HG03460 (cell line): ENCODE data around the gene P2RX7.
A peak's percentile ranks its signal among the peaks of the same experiment; 100 is the strongest.

Source experiments
- ATAC-seq: cut with Tn5 transposase; IDR thresholded peaks from one replicate; pipeline ENCODE4 v1.9.1; 2021; ENCODE audit not compliant: unreplicated experiment

Gene P2RX7

DNA sequence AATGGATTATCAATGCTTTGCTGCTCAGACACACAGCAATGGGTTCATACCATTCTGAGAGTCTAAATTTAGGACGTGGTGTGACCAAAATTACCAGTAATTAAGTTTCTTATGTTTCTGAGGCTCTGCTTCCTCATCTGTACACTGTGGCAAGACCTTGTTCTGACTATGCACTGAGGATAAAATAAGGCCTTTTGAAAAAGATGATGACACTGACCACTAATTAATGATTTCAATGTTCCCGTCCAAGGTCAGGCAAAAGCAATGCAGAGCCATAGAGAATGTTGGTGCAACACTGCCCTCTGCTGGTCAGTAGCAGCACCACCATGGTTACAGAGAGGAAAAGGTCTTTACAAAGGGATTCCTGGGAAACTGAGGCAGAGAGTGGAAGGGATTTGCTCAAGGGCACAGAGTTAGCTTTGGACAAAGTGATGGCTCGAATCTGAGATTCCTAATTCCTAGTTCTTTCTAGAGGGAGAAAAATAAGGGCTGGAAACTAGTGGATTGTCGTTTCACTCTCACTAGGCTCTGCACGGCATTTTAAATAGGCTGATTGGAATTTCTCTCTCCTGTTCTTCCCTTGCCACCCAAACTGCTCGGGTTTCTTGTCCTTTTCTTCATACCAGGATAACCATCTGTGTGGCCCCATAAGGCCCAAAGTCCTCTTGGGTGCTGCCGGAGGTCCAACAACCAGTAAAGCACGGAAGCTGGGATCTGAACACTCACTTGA, 22.3 kb upstream of the P2RX7 start:
- peak; percentile 86 for ATAC-seq

DNA sequence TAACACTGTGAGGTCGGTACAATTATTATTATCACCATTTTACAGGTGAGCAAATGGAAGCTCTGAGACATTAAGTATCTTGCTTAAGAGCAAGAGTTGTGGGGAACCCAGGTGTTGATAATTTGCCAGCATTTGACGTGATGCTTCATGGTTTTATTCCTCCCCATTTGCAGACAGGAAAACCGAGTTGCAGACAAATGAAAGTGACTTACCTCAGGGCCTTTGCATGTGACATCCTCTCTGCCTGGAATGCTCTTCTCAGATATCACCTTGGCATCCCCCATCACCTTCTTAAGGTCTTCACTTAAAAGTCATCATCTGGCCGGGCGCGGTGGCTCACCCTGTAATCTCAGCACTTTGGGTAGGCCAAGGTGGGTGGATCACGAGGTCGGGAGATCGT, 21.0 kb upstream of the P2RX7 start:
- ATAC-seq: no peak

DNA sequence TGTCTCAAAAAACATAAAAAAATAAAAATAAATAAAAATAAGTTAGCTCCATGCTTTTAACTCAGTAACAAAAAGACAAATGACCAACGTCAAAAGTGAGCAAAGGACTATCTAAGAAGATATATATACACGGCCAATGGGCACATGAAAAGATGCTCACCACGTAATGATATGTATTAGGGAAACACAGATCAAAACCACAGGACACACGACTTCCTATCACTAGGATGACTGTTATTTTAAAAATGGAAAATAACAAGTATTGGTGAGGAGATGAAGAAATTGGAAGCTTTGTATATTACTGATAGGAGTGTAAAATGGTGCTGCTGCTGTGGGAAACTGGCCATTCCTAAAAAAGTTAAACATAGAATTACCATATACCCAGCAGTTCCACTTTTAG, 20.2 kb upstream of the P2RX7 start:
- no peak for ATAC-seq

DNA sequence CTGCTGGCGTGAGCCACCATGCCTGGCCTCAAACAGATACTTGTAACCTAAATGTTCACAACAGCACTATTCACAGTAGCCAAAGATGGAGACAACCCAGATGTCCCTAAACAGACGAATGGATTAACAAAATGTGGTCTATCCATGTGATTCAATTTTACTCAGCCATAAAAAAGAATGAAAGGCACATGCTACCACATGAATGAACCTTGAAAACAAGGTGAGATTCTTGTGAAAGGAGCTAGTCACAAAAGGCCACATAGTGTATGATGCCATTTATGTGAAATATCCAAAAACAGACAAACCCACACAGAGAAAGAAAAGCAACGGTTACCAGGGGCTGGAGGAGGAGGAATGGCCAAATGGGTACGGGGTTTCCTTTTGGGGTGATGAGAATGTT, 19.6 kb upstream of the P2RX7 start:
- no peak for ATAC-seq

DNA sequence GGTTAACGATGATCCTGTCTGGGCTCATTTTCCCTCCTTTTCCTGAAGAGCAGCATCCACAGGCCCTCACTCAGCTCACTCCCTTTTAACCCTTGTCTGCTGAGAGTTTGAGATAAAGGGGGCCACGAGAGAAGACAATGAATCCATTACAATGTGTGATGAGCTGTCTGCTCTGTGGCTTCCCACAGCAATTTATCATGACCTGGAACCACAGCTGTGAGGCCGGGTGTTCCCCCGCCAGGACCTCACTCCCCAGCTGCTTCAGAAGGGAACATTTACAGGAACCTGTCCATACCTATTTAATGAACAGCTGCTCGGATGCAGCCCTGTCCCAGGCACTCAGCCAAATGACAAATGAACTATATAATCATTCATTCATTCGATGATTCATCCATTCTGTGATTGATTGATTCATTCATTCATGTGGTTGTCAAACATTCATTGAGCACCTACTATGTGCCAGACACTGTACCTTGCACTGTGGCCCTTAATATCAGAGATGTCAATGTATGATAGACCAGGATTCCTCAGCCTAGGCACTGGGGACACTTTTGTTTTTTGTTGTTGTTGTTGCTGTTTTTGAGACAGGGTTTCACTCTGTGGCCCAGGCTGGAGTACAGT, 18.5 kb upstream of the P2RX7 start:
- no peak for ATAC-seq

DNA sequence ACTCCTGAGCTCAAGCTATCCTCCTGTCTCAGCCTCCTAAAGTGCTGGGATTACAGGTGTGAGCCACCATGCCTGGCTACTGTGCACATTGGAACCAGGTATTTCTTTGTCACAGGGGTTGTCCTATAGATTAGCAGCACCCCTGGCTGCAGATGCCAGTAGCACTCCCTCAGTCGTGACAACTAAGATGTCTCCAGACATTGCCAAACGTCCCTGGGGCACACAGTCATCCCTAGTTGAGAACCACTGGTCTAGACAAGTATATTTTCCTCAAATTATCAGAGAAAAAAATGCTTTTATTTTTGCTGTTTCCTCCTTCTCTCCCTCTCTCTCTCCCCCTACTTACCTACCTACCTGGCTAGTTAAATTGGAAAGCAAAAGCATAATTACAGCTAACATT, 17.9 kb upstream of the P2RX7 start:
- no peak for ATAC-seq

DNA sequence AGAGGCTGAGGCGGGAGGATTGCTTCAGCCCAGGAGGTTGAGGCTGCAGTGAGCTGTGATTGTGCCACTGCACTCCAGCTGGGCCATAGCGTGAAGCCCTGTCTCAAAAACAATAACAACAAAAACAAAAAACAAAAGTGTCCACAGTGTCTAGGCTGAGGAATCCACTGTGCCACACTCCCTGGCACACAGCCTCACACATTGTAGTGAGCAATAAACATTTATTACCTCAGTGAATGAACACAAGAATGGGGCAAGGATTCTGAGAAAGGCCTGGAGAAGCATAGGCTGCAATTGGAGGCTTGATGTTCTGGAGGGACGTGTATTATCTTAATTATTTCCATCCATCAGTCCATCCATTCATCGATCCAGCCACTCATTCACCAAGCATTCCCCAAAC, 17.1 kb upstream of the P2RX7 start:
- no peak for ATAC-seq

DNA sequence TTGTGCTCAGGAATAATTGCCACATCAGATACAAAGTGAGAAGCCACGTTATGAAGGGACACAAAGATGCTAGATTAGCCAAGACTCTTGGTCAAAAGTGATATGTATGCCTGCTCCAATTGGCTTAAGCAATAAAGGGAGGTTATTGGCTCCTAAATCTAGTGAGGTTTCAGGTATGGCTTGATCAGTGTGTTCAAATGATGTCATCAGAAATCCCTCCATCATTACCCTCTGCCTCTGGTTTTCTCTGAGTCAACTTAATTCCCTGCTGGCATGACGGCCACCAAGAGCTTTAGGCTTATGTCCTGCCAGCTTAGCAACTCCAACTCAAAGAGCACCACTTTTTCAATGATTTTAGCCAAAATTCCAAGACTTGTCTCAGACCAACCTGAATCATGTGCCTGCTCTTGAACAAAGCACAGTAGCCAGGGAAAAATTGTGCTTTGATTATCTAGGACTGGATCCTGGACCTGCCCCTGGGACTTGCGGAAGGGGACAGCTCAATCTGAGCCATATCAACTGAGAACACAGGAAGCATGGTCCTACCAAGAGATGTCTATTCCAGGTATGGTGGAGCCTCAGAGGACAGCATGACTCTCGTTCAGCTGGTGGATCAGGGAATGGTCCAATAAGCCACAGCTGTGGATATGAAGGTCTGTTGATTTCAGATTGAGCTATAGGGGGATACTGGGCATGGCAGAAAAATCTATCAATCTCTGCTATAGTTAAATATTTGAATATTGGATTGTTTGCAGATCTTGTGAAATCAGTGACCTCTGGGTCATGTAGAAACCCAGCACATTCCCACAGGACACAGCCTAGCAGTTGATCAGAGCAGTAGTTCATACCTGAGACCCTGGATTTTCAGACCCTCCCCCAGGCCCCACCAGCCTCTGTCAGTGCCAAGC, 16.1 kb upstream of the P2RX7 start:
- no peak for ATAC-seq

DNA sequence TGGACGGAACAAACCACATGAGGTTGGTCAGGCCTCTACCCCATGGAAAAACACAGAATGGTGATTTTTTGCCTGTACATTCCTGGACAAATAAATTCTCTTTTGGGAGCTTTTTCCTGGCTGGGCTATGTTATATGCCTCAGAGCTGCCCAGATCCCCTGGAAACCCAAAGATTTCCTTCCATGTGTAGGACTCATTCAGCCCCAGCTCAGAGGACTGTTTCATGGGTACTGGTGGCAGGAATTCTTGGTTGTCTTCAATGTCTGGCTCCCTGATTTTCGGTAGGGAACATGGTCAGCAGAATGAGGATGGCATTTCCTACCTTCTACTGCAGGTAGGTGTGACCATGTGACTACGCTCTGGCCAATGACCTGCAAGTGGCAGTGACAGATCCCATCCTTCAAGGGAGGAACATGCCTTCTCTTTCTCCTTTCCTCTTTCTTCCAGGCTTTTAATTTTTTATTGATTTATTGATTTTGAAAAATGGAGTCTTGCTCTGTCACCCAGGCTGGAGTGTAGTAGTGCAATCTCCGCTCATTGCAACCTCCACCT, 15.4 kb upstream of the P2RX7 start:
- no peak for ATAC-seq

DNA sequence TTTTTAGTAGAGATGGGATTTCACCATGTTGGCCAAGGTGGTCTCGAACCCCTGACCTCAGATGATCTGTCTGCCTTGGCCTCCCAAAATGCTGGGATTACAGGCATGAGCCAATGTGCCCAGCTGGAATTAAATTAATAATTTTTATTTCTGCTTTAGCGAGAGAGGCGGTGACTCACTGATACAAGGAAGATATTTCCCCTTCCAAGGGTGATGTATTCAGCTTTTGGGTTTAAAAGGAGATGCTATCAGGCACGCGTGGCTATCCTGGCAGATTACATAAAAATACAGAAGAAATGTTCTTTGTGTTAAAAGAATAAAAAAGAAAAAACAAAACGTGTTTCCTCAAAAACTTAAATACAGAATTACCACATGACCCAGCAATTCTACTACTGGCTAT, 12.4 kb upstream of the P2RX7 start:
- ATAC-seq: no peak

DNA sequence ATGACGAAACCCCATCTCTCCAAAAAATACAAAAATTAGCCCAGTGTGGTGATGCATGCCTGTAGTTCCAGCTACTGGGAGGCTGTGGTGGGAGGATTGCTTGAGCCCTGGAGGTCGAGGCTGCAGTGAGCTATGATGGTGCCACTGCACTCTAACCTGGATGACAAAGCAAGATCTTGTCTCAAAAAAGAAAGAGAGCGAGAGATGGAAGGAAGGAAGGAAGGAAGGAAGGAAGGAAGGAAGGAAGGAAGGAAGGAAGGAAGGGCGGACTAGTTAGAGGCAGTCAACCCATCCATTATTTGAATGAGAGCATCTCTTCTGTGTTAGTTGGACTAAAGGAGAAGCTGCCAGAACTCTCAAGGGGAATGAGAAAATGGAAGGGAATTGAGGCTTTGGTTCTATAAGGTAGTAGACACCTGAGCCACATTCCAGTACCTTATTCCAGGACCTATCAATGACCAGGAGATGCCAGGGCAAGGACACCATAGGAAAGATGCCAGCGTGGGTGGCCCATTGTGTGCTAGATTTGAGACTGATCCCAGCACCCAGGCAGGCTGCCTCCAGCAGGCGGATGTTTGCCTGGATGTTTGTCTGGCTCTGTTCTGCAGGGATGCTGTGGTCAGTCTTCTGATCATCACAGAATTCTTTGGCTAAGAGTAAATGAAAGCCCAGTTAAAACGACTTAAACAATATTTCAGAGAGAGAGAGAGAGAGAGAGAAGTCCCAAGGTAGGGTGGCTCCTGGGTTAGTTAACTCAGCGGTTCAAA, 11.5 kb upstream of the P2RX7 start:
- ATAC-seq: no peak

DNA sequence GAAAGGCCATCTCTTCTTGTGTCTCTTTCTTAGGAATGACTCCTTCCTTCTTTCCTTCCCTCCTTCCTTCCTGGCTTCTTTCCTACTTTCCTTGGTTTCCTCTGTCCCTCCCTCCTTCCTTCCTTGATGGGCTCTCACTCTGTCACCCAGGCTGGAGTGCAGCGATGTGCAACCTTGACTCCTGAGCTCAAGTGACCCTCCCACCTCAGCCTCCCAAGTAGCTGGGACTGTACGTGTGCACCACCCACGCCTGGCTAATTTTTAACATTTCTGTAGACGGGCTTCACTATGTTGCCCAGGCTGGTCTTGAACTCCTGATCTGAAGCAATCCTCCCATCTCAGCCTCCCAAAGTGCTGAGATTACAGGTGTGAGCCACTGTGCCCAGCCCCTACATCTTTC, 10.9 kb upstream of the P2RX7 start:
- no peak for ATAC-seq

DNA sequence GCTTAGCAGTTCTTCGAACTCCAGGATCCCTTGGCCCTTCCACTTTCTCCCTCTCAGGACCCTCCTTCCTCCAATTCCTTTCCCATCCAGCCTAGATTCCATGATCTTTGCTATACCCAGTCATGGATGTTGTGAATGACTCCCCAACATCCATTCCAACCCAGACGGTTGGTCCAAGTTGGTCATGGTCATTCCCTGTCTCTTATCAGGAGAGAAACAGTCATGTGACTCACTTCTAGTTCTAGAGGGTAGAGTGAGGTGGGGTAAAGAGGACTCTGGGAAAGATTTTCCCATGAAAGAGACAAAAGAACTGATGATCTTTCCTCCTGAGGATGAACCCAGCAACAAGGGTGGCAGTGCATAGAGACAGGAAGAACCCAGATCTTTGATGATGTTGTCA, 9.2 kb upstream of the P2RX7 start:
- no peak for ATAC-seq

DNA sequence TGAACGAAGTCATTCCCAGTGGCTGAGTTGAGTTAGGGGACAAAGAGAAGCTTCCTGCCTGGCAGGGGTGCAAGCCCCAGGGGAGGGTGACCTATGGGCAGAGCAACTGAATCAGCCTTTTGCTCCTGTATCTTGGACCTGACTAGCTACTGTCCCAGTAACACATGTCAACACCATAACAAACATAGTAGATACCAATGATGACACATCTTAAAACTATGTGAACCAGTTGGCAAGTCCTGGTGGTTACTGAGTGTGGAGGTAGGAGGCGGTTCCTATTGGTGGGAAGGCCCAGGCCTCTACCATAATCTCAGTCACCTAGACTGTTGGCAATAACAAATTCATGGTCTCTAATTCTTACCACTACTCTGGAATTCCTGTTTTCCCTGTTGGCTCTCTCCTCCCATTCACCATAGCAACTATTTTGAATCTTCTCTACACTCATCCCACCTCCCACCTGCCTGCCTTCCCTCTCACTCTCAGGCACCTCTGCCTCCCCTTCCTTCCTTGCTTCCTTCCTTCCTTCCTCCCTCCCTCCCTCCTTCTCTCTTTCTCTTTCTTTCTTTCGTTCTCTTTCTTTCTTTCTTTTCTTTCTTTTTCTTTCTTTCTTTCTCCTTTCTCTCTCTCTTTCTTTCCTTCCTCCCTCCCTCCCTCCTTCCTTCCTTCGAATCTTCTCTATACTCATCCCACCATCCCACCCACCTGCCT, 8.1 kb upstream of the P2RX7 start:
- ATAC-seq: no peak

DNA sequence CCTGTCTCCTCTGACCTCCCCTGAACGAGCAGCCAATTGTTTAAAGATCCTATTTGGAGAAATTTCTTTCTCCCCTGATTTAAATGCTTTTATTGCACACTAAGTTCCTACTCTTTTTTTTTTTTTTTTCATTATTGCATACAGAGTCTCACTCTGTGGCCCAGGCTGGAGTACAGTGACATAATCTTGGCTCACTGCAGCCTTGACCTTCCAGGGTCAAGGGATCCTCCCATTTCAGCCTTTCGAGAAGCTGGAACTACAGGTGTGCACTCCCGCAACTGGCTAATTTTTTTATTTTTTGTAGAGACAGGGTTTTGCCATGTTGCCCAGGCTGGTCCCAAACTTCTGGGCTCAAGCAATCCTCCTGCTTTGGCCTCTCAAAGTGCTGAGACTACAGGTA, 5.2 kb upstream of the P2RX7 start:
- ATAC-seq: no peak

DNA sequence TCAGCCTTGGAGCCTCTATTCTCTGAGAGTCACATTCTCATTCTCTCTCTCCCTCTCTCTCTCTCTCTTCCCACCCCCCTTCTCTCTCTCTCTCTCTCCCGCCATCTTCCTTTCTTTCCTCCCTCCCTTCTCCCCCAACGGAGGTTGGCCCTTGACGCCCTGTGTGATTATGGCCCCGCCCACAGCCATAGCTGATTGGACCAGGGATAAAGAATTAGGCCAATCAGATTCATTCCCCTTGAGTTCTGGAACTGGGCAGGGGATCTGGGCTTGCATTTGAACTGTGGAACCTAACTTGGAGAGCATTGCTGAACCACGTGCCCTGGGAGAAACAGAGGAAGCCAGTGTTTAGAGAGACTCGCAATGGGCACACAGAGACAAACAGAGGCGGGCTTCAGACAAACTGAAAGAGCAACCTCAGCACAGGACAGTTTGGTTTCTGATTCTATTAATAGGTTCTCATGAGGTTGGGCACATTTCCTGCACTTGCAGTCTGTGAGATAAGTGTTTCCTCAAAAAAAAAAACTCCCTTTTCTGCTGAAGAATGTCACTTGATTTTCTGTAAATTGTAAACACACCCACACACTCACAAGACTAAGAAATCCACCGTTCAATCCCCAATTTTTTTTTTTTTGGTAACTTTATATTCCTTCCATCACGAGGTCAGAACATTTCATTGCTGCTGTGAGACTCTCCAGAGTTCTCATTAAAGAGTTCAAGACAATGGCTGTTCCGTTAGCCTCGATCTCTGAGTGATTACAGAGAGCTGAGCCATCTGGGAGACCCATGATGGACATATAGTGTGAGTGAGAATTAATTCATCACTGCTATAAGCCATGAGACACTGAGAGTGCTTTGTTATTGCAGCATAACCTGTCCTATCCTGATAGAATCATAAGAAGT, 3.5 kb upstream of the P2RX7 start:
- peak; percentile 78 for ATAC-seq

DNA sequence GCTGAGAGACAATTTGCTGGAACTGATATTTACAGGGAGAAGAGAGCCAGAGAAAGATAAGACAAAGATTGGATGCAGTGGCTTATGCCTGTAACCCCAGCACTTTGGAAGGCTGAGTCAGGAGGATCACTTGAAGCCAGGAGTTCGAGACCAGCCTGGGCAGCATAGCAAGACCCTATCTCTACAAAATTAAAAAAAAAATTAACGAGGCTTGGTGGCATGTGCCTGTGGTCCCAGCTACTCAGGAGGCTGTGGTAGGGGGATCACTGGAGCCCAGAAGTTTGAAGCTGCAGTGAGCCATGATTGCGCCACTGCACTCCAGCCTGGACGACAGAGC, 2.9 kb upstream of the P2RX7 start:
- no peak for ATAC-seq

DNA sequence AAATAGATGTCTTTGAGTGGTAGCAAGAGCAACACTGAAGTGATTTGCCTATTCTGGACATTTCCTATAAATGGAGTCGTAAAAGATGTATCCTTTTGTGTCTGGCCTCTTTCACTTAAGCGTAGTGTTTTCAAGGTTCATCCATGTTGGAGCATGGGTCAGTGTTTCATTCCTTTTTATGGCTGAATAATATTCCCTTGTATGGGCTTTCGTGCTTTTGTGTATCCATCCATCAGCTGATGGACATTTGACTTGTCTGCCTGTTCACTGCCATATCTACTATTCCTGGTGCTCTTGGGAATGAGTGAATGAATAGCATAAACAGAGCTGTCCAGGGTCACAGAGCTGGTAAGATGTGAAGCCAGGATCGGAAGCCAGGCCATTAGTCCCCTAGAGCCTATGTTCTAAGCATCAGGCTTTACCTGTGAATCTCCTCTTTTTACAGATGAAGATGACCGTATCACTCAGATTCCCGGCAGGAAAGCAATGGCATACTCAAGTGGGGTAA, 1.8 kb upstream of the P2RX7 start:
- ATAC-seq: no peak

DNA sequence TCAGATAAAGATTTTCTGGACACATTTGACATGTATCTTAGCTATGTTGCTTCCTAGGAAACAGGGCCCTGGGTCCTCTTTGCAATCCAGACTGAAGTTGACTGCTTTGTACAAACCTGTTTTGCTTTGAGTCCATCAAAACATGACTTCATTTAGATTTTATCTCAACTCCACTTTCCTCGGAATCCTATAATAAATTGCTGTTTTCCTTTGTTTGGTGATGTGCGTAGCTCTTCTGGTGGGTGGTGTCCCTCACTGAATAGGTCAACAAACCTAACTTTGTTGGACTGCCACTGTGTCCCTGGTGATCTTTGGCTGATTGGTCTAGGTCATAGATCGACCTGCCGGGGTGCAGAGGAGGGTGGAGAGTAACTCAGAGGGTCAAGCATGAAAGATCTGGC, 735 bp upstream of the P2RX7 start:
- no peak for ATAC-seq
